ENCODE results near the gene GALNT9.
"Not testable (repeated sequence)": the region's sequence is repeated elsewhere in the genome, so short reads cannot be mapped to it uniquely, and the experiment has no call there.

GALNT9 gene

DNA sequence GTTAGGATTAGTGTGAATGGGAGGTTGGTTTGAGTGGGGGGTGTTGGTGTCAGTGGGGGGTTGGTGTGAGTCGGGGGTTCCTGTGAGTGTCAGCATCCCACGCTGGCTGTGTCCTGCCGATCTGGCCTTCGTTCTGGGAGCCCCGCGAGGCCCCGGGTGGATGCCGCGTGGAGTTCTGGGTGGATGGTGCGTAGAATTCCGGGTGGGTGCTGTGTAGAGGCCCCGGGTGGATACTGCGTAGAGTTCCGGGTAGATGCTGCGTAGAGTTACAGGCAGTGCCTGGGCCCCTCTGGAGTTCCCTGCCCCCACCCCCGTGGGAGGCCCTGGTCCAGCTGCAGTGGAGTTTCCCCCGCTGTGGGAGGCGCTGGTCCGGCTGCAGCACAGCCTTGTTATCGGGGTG is 176.4 kb downstream of the GALNT9 start:
- no peak for DNase-seq

DNA sequence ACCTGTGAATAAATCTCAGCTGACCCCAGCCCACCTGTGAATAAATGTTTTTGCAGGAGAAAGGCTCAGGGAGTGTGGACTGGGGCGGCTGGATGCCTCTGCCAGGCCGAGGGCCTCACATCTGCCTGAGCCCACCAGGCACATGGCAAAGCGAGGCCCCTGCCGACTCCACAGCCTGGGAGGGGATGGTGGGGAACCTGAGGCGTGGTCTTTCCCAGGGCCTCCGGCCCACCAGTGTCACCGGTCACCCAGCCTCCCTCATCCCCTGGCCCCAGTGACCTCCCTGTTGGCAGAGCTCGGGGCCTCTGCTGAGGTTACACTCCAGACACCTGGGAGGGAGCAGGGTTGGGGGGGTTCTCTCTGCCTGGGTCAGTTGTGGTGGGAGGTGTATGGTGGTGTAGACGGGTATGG is 177.0 kb downstream of the GALNT9 start:
- no peak for DNase-seq

DNA sequence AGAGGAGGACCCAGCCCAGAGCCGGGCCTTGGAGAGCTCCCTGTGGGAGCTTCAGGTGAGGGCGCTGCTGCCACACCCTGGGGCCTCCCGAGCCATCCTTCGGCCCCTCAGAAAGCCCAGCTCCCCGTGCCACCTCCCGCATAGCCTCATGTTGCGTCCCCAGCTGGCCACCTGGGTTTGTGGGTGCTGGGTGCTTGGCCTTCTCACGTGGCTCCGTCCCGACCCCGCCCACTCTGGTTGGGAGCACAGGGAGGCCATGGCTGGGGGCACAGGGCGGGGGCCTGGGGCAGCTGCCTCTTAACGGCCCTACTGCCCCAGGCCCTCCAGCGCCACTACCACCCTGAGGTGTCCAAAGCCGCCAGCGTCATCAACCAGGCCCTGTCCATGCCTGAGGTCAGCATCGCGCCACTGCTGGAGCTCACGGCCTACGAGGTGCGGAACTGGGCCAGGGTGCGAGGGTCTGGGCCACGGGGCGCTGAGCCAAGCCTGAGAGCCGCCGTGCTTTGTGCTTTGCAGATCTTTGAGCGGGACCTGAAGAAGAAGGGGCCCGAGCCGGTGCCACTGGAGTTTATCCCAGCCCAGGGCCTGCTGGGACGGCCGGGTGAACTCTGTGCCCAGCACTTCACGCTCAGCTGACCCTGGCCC is 177.5 kb downstream of the GALNT9 start:
- DNase-seq: no peak

DNA sequence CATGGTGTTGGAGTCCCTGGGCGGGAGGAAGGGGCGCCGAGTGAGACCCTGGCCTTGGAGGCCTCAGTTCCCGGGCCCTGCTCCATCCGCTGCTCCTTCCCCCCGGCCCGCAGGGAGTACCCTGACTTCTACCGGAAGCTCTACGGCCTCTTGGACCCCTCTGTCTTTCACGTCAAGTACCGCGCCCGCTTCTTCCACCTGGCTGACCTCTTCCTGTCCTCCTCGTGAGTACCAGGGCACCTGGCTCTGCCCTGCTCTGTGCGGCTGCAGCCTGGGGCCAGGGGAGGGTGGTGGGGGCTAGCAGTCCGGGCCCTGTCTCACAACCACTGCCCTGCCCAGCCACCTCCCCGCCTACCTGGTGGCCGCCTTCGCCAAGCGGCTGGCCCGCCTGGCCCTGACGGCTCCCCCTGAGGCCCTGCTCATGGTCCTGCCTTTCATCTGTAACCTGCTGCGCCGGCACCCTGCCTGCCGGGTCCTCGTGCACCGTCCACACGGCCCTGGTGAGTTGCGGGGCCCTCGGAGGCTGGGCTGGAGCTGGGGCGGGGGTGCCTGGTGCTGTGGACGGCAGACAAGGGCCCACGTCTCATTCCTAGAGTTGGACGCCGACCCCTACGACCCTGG is 178.1 kb downstream of the GALNT9 start:
- DNase-seq: no peak

DNA sequence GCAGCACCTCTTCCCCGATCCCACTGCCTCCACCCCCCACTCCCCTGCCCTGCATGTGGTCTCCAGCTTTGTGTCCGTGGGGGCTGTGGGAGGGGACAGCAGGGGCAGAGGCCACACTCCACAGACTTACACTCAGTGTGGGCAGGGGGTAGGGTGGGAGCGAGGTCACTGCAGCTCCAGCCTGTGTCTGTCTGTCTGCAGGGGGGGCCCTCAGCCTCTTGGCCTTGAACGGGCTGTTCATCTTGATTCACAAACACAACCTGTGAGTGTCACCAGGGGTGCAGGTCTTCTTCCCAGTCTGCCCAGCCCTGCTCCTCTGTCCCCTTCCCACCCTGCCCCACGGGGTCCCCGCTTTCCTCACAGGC is 178.6 kb downstream of the GALNT9 start:
- DNase-seq: no peak

DNA sequence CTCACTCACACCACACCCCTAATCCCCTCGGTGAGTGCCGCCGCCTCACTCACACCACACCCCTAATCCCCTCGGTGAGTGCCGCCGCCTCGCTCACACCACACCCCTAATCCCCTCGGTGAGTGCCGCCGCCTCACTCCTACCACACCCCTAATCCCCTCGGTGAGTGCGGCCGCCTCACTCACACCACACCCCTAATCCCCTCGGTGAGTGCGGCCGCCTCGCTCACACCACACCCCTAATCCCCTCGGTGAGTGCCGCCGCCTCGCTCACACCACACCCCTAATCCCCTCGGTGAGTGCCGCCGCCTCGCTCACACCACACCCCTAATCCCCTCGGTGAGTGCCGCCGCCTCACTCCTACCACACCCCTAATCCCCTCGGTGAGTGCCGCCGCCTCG is 179.9 kb downstream of the GALNT9 start:
- DNase-seq: not testable (repeated sequence)

DNA sequence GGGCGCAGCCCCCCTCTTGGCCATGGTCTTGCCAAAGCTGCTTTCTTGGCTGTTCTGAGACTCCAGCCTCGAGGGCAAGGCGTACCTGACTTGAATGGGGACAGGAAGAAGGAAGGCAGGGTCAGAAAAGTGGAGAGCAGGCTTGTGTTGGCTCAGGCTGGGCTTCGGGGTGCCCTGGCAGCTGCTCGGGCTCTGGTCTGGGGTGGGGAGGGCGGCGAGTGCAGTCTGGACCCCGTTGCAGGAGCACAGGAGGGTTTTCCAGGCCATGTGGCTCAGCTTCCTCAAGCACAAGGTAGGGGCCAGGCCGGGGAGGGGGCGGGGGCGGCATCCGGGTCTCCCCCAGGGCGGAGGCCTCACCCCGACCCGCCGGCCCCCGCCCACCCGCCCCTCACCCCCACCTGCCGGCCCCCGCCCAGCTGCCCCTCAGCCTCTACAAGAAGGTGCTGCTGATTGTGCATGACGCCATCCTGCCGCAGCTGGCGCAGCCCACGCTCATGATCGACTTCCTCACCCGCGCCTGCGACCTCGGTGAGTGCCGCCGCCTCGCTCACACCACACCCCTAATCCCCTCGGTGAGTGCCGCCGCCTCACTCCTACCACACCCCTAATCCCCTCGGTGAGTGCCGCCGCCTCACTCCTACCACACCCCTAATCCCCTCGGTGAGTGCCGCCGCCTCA is 180.9 kb downstream of the GALNT9 start:
- DNase-seq: no peak

DNA sequence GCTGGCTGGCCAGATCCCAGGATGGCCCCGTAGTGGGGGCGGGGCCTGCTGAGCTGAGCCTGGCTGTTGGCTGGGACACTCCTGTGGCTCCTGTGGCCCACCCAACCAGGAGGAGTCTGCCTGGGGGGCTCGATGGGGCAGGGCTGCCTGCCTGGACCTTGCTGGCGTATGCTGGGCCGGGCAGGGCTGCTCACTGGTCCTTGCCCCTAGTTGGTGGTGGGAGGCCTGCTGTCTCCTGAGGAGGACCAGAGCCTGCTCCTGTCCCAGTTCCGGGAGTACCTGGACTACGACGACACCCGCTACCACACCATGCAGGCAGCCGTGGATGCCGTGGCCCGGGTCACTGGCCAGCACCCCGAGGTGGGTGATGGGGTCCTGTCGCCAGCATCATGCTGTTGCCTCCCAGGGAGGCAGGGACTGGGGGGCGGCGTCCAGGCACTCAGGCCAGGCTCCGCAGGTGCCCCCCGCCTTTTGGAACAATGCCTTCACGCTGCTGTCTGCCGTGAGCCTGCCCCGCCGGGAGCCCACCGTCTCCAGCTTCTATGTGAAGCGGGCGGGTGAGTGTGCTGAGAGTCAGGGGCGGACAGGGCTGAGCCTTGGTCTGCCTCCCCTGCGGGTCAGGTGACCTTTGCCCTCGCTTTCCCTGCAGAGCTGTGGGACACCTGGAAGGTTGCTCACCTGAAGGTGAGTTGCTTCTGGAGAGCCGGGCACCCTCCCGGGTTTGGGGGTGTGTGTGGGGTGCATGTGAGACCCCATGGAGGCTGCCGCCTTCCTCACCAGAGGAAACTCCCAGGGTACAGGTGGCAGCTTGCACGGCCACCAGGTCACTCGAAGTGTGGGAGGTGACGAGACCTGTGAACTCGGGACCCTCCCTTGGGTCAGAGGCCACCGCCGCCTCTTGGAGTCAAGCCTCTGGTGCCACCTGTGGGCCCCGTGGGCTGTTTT is 181.7 kb downstream of the GALNT9 start:
- no peak for DNase-seq

DNA sequence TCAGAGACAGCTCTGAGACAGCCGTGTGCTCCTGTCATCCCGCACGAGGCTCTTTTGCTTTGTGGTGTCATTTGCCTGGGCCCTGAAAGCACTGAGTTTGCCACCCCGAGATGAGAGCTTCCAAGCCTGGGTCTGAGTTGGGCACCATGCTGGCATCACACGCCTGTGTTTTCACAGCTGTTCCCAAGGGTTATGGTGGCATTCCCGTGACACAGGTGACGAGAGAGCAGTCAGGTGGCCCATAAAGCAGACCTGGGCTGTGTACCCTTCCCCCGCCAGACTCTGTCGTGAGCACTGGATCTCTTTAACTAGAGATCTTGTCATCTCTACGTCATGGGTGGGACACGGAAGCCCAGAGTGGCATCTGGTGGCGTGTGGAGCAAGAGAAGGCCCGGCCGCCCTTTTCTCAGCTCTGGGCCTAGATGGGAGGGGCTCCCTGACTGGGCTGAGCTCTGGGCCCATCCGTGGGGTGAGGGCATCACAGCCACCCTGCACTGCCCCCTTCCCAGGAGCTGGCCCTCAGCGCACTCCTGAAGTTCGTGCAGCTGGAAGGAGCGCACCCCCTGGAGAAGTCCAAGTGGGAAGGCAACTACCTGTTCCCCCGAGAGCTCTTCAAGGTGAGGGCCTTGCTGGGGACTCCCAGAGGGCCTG is 182.5 kb downstream of the GALNT9 start:
- DNase-seq: no peak

Data from SW 1271 (cell line).